ENCODE data around the gene CAB39L.

Gene CAB39L

DNA sequence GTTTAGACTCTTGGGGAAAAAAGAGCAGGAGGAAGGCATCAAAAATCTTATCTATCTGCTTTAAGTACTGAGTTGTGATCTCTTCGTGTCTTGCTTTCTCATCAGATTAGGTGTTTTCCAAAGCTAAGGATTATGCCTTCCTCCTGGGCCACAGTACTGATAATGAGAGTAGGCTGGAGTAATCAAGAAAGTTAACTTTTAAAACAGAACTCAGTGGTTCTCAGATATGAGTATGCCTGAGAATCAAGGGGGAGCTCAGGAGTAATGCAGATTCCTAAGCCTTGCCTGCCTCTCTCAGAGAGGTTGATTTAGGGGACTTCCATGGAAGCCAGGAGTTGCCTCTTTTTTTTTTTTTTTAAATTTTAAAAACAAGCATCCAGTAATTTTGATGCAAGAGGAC lies 172.6 kb downstream of the CAB39L start:
- no peak for DNase-seq

DNA sequence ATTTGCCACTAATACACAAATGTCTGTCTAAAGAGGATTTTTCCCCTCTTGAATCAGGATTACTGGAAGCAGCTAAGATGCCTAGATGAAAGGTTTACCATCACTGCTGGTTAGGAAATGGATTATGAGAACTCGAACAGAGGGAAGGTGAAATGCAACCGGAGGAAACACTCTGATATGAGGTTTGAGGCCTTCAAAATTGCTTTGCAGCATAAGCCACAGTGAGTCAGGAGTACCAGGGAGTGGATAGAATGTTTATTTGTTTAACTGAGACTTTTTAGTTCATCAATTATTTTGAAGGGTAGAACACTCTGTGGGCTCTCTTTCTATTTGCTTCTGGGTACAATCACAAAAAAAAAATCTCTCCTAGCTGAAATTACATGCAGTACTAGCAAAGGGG lies 178.0 kb downstream of the CAB39L start:
- DNase-seq: no peak

- no peak for DNase-seq
Observed at GRCh38 chr13:49262634-49263033, 181.2 kb downstream of the CAB39L start.

DNA sequence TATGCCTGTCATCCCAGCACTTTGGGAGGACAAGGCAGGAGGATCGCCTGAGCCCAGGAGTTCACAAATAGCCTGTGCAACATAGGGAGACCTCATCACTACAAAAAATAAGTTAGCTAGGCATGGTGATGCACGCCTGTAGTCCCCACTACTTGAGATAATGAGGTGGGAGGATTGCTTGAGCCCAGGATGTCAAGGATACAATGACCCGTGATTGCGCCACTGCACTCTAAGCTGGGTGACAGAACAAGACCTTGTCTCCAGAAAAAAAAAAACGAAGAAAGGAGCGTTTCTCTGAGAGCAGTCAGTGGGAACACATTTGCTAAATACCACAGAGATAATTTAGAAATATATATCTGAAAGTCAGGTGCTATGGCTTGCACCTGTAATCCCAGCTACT lies 184.3 kb downstream of the CAB39L start:
- no peak for DNase-seq
